NB4 (cell line): Measurements from ENCODE around the gene LPP.

ENCODE experiments used
- DNase-seq: peaks from one replicate; pipeline ENCODE4 v3.0.0; 2010; ENCODE audit warnings: low read depth
- H3K4me3 ChIP-seq: one replicate; pipeline ENCODE4 v1.5.1; 2011; ENCODE audit warnings: mild to moderate bottlenecking, low read depth, low read length, moderate library complexity
- CTCF ChIP-seq: IDR thresholded peaks from one replicate; pipeline ENCODE4 v1.5.1; 2012; ENCODE audit warnings: low read depth, low read length
- MAX ChIP-seq: IDR thresholded peaks from 2 replicates; pipeline ENCODE4 v1.6.1; 2011; ENCODE audit warnings: low read depth, low read length
- MYC ChIP-seq: IDR thresholded peaks from 2 replicates; pipeline ENCODE4 v1.6.1; 2011; ENCODE audit warnings: low read depth, low read length
- POLR2A ChIP-seq: IDR thresholded peaks from 2 replicates; pipeline ENCODE4 v1.6.1; 2011; ENCODE audit warnings: mild to moderate bottlenecking; ENCODE audit not compliant: insufficient read length; ENCODE audit errors: extremely low read depth

Gene LPP

GRCh38 chr3:188934989-188935388, 781.0 kb downstream of the LPP start:
- no peak for TF ChIP-seq CTCF
- TF ChIP-seq MYC = no peak
- TF ChIP-seq POLR2A = no peak
- no peak for TF ChIP-seq MAX
- no peak overlapping the region for H3K4me3 ChIP-seq
- DNase-seq = no peak

GRCh38 chr3:188936597-188937107, 782.7 kb downstream of the LPP start:
- DNase-seq = no peak
- H3K4me3 ChIP-seq = no peak overlapping the region
- no peak for TF ChIP-seq MYC
- TF ChIP-seq CTCF = no peak
- no peak for TF ChIP-seq POLR2A
- no peak for TF ChIP-seq MAX

- TF ChIP-seq MYC (no peak), POLR2A (no peak), CTCF (no peak), MAX (no peak)
- no peak overlapping the region for H3K4me3 ChIP-seq
- no peak for DNase-seq
These were observed 783.4 kb downstream of the LPP start for GRCh38 chr3:188937389-188937788.

GRCh38 chr3:188938999-188939398, 785.0 kb downstream of the LPP start:
- TF ChIP-seq MAX (no peak), POLR2A (no peak), MYC (no peak), CTCF (no peak)
- H3K4me3 ChIP-seq = no peak overlapping the region
- DNase-seq = no peak

- DNase-seq = no peak
- no peak overlapping the region for H3K4me3 ChIP-seq
- TF ChIP-seq POLR2A (no peak), MAX (no peak), MYC (no peak), CTCF (no peak)
These were observed 786.0 kb downstream of the LPP start for GRCh38 chr3:188939814-188940572.
